Uterus (tissue), 2 donors: ENCODE data around the gene SV2C.

Experiments used
- CTCF ChIP-seq, 4 experiments: fragments of 200-600 bp in 2 of 4; fragments of 450-650 bp in 2 of 4; sonication (generic) in 2 of 4; IDR thresholded peaks; one replicate each; pipeline ENCODE4 v1.5.1; 2016 to 2019; ENCODE audit warnings: antibody characterized with exemption in 4 of 4, mild to moderate bottlenecking in 2 of 4, moderate library complexity in 1 of 4
- POLR2A ChIP-seq, 2 donors: fragments of 450-650 bp; IDR thresholded peaks; one replicate each; pipeline ENCODE4 v1.6.1; 2016; ENCODE audit warnings: antibody characterized with exemption in 2 of 2, mild to moderate bottlenecking in 1 of 2, moderate library complexity in 1 of 2

GRCh38 chr5:76192837-76193236 is 109.7 kb downstream of the SV2C start:
- TF ChIP-seq CTCF (IDR thresholded peaks at IDR 0.05), result no peak
- no peak for TF ChIP-seq POLR2A (IDR thresholded peaks at IDR 0.05)
